Ureter (tissue), 1 donor: ENCODE results near the gene GTF2H2. TPM values are rescaled to one million over a fixed set of nuclear protein-coding genes. Genes with fewer than 3 reads are reported as not detected.
"Not testable (repeated sequence)": the region's sequence is repeated elsewhere in the genome, so short reads cannot be mapped to it uniquely, and the experiment has no call there.

ENCODE experiments used
- DNase-seq: peaks from one replicate; pipeline ENCODE4 v3.0.0-alpha.2; 2020; ENCODE audit warnings: low spot score
- total RNA-seq: library from RNA; stranded (reverse); gene quantifications from one replicate; pipeline ENCODE4 v1.2.4, GENCODE V29; 2023
- donor health status: DM: yes; HTN: yes; CAD: no.

The GTF2H2 gene
- total RNA-seq, 1 donor from 2014 or later = 39.5 TPM

DNA sequence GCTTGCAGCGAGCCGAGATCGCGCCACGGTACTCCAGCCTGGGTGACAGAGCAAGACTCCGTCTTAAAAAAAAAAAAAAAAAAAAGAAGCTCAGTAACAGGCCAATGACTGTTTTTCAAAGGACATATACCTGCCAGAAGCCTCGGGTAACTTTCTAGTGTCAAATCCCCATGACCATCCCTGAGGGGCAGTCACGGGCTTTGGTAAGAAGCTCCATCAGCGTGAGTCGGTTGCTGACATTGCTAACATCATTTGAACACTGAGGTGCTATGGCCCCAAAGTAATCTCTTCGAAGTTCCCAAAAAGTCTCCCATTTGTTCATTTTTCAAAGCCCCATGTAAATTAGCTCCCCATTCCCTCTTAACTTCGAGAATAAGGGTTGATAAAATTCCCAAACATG, 53.9 kb downstream of the GTF2H2 start:
- no peak for DNase-seq

DNA sequence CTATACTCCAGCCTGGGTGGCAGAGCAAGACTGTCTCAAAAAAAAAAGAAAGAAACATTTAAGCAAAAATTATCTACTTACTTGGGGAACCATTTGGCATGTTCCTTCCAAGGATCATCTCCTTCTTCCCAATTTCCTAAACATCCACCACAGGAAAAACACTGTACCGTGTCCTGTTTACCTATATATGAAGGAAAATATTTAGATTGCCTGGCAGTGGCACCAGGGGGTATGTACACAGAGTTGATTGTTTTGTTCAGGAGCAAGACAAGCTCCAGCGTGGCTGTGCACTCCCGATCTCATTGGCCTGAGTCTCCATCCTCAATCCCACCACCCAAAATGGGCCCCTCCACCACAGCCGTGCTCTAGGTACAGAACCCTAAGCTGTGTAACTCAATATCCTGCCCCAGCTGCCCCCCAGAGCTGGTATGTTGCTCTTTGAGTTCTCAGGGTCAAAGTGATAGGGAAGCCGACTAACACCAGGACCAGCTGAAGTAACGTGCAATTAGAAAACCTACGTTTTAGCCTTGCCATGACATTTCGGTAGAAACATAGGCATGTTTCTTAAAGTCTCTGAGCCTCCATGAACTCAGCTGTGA, 56.2 kb downstream of the GTF2H2 start:
- DNase-seq = no peak

GRCh38 chr5:71006983-71007382, 60.5 kb downstream of the GTF2H2 start:
- DNase-seq = not testable (repeated sequence)

Other genes with a start within 250 kb of the GTF2H2 start
- gene SERF1A, start 167.0 kb downstream of the GTF2H2 start, total RNA-seq = 10.3 TPM
- 64.1 TPM for gene SMN1, start 142.6 kb downstream of the GTF2H2 start, total RNA-seq
- 30.5 TPM for gene NAIP, start 42.3 kb downstream of the GTF2H2 start, total RNA-seq